Stomach (tissue), 9 donors: ENCODE results near the gene UBXN7. TPM values are rescaled to one million over a fixed set of nuclear protein-coding genes. Genes with fewer than 3 reads are reported as not detected.
"Not testable (repeated sequence)": the region's sequence is repeated elsewhere in the genome, so short reads cannot be mapped to it uniquely, and the experiment has no call there.

ENCODE experiments used
- DNase-seq, 2 donors: peaks; one replicate each; pipeline versions ENCODE4 v3.0.0 to v3.0.0-alpha.2; 2013 to 2019
- H3K27ac ChIP-seq, 5 donors: fragments of 200-600 bp in 4 of 5; sonication (generic) in 4 of 5; one replicate each; pipeline ENCODE4 v1.5.1; 2013 to 2019; ENCODE audit warnings: mild to moderate bottlenecking in 1 of 5, moderate library complexity in 1 of 5
- H3K27me3 ChIP-seq, 3 donors: fragments of 200-600 bp; sonication (generic); one replicate each; pipeline ENCODE4 v1.5.1; 2017 to 2019; ENCODE audit warnings: mixed run types in 1 of 3
- H3K36me3 ChIP-seq, 4 donors: fragments of 200-600 bp; sonication (generic); 1 replicate in 3 of 4; 2 replicates in 1 of 4; pipeline ENCODE4 v1.5.1; 2016 to 2019
- H3K4me1 ChIP-seq, 4 donors: fragments of 200-600 bp; sonication (generic); one replicate each; pipeline ENCODE4 v1.5.1; 2016 to 2019
- H3K4me3 ChIP-seq, 4 donors: fragments of 200-600 bp; sonication (generic) in 3 of 4; one replicate each; pipeline ENCODE4 v1.5.1; 2016 to 2019; ENCODE audit warnings: mild to moderate bottlenecking in 1 of 4
- H3K9me3 ChIP-seq, 4 donors: fragments of 200-600 bp; sonication (generic); one replicate each; pipeline ENCODE4 v1.5.1; 2016 to 2019
- EP300 ChIP-seq: sonication (generic); formaldehyde crosslinking; IDR thresholded peaks from one replicate; pipeline ENCODE4 v1.6.1; 2017; ENCODE audit warnings: antibody characterized with exemption
- POLR2A ChIP-seq, 4 donors: fragments of 450-650 bp; IDR thresholded peaks; one replicate each; pipeline ENCODE4 v1.6.1; 2016; ENCODE audit warnings: antibody characterized with exemption in 4 of 4, control low read depth in 2 of 4, mild to moderate bottlenecking in 1 of 4, moderate library complexity in 1 of 4
- POLR2AphosphoS5 ChIP-seq, 3 donors: sonication (generic); formaldehyde crosslinking; IDR thresholded peaks; one replicate each; pipeline ENCODE4 v1.6.1; 2016; ENCODE audit warnings: antibody characterized with exemption in 3 of 3
- WGBS, 5 donors: extraction: QIAGEN DNeasy Blood & Tissue Kit in 3 of 5; methylation state at CpG; one replicate each; pipeline versions ENCODE4 v1.1.5 to v1.1.7; 2013 to 2018; 5-methylcytosine and 5-hydroxymethylcytosine counted together
- intact Hi-C: fragments of 100-400 bp; cut with DNase I; formaldehyde crosslinking; loops from one replicate; pipeline ENCODE4 v1.15.1; 2023; ENCODE audit warnings: low total_unique reads
- polyA plus RNA-seq, 3 donors: library from polyadenylated mRNA; stranded (reverse); fragments of 200-250 nt; gene quantifications; one replicate each; pipeline ENCODE4 v1.2.3, GENCODE V29; 2013
- total RNA-seq, 5 donors: library from RNA; depleted of rRNA; stranded (reverse); fragments of >200 nt; gene quantifications; one replicate each; pipeline versions ENCODE4 v1.1.0 to v1.2.3, GENCODE V29; 2014 to 2016
- TF ChIP-seq, protein P1 (sequence below), 7 experiments: fragments of 450-650 bp in 4 of 7; fragments of 200-600 bp in 3 of 7; sonication (generic) in 3 of 7; IDR thresholded peaks; one replicate each; pipeline ENCODE4 v1.5.1; 2016 to 2019; ENCODE audit warnings: antibody characterized with exemption in 7 of 7, control low read depth in 2 of 7, mild to moderate bottlenecking in 1 of 7
- donor health status: healthy with polysubstance abuse.
- donor health status: Bipolar disorder and iron deficiency.
- donor health status: healthy.

Gene UBXN7
- total and polyA plus RNA-seq, 8 donors: 2.2 to 39.3 (median 14.4) TPM

DNA sequence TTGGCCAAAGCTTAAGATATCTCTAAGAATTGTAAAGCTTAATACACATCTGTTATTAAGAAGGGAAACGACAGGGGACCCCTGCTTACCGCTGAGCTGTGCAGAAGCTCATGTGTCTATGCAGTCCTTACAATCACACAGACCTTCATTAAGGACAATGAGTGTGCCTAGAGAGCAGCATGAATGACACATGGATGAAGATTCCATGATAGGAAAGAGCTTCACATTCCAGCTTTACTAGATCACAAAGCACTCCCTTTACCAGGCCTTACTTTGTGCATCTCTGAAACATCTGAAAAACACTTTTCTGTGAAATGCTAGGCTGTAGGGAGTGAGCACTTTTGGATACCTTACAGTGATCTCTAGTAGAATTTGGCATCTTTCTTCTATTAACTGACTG is 39.3 kb upstream of the UBXN7 start:
- Histone ChIP-seq H3K36me3 (peaks cover 36 to 77% (median 71%) of the 10 kb centered on the region in 4 donors), H3K4me1 (no peaks in the 10 kb centered on the region), H3K9me3 (no peaks in the 10 kb centered on the region), H3K27ac (no peak overlapping the region), H3K27me3 (no peaks in the 10 kb centered on the region), H3K4me3 (no peak overlapping the region)
- intact Hi-C loops: no loop called here
- WGBS, 5 donors: 80 to 89% (median 88%) methylated on average over 2 of the region's 2 CpGs
- DNase-seq: no peak
- TF ChIP-seq, protein P1, sequence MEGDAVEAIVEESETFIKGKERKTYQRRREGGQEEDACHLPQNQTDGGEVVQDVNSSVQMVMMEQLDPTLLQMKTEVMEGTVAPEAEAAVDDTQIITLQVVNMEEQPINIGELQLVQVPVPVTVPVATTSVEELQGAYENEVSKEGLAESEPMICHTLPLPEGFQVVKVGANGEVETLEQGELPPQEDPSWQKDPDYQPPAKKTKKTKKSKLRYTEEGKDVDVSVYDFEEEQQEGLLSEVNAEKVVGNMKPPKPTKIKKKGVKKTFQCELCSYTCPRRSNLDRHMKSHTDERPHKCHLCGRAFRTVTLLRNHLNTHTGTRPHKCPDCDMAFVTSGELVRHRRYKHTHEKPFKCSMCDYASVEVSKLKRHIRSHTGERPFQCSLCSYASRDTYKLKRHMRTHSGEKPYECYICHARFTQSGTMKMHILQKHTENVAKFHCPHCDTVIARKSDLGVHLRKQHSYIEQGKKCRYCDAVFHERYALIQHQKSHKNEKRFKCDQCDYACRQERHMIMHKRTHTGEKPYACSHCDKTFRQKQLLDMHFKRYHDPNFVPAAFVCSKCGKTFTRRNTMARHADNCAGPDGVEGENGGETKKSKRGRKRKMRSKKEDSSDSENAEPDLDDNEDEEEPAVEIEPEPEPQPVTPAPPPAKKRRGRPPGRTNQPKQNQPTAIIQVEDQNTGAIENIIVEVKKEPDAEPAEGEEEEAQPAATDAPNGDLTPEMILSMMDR (IDR thresholded peaks at IDR 0.05): no peak
- no peak for TF ChIP-seq EP300
- no peak for TF ChIP-seq POLR2A (IDR thresholded peaks at IDR 0.05)
- TF ChIP-seq POLR2AphosphoS5 (IDR thresholded peaks at IDR 0.05): no peak

GRCh38 chr3:196470182-196470581 is 38.0 kb upstream of the UBXN7 start:
- DNase-seq, H3K4me1 ChIP-seq, intact Hi-C loops, H3K4me3 ChIP-seq, H3K27ac ChIP-seq, H3K9me3 ChIP-seq, H3K27me3 ChIP-seq: not testable (repeated sequence)
- WGBS, 5 donors: 86 to 100% (median 93%) methylated on average over 3 of the region's 3 CpGs
- H3K36me3 ChIP-seq: peaks cover 32 to 66% (median 61%) of the 10 kb centered on the region in 4 donors

GRCh38 chr3:196463804-196464203 is 31.6 kb upstream of the UBXN7 start:
- WGBS, 5 donors: 96 to 100% (median 99%) methylated on average over 3 of the region's 3 CpGs
- TF ChIP-seq POLR2A (IDR thresholded peaks at IDR 0.05): no peak
- TF ChIP-seq, protein P1 (IDR thresholded peaks at IDR 0.05): no peak
- TF ChIP-seq POLR2AphosphoS5 (IDR thresholded peaks at IDR 0.05): no peak
- no peak for TF ChIP-seq EP300
- Histone ChIP-seq H3K27ac (no peak overlapping the region), H3K4me1 (no peaks in the 10 kb centered on the region), H3K9me3 (no peaks in the 10 kb centered on the region), H3K4me3 (no peak overlapping the region), H3K27me3 (no peaks in the 10 kb centered on the region), H3K36me3 (peaks cover 0 to 15% (median 13%) of the 10 kb centered on the region in 4 donors)
- intact Hi-C loops: no loop called here
- DNase-seq: no peak

DNA sequence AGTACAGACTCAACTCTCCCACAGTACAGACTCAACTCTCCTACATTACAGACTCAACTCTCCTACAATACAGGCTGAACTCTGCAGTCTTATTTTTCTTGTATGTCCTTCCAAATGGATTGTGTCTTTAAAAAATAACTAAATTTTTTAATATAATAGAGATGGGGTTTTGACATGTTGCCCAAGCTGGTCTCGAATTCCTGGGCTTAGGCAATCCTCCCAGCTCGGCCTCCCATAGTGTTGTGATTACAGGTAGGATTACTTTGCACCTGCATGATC is 31.2 kb upstream of the UBXN7 start:
- no peak for DNase-seq
- Histone ChIP-seq H3K27me3 (no peaks in the 10 kb centered on the region), H3K4me3 (no peak overlapping the region), H3K36me3 (peaks cover 0 to 12% (median 12%) of the 10 kb centered on the region in 4 donors), H3K27ac (no peak overlapping the region), H3K9me3 (no peaks in the 10 kb centered on the region), H3K4me1 (no peaks in the 10 kb centered on the region)
- TF ChIP-seq EP300 (no peak), POLR2A (IDR thresholded peaks at IDR 0.05) (no peak), POLR2AphosphoS5 (IDR thresholded peaks at IDR 0.05) (no peak)
- TF ChIP-seq, protein P1 (IDR thresholded peaks at IDR 0.05): no peak
- intact Hi-C loops: no loop called here
- 93 to 98% (median 96%) methylated on average over 2 of the region's 2 CpGs for WGBS, 5 donors

DNA sequence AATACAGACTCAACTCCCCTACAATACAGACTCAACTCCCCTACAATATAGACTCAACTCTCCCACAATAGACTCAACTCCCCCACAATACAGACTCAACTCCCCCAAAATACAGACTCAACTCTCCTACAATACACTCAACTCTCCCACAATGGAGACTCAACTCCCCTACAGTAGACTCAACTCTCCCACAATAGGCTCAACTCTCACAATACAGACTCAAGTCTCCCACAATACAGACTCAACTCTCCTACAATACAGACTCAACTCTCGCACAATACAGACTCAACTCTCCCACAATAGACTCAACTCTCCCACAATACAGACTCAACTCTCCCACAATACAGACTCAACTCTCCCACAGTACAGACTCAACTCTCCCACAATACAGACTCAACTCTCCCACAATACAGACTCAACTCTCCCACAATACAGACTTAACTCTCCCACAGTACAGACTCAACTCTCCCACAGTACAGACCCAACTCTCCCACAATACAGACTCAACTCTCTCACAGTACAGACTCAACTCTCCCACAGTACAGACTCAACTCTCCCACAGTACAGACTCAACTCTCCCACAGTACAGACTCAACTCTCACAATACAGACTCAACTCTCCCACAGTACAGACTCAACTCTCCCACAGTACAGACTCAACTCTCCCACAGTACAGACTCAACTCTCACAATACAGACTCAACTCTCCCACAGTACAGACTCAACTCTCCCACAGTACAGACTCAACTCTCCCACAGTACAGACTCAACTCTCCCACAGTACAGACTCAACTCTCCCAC is 30.7 kb upstream of the UBXN7 start:
- peaks cover 0 to 12% (median 8%) of the 10 kb centered on the region in 4 donors for H3K36me3 ChIP-seq
- H3K4me1 ChIP-seq, H3K27me3 ChIP-seq, intact Hi-C loops, DNase-seq, H3K4me3 ChIP-seq, H3K27ac ChIP-seq, H3K9me3 ChIP-seq: not testable (repeated sequence)
- WGBS, 5 donors: 84 to 95% (median 93%) methylated on average over 1 of the region's 1 CpG
